ENCODE results near the gene PTPN3.

DNA sequence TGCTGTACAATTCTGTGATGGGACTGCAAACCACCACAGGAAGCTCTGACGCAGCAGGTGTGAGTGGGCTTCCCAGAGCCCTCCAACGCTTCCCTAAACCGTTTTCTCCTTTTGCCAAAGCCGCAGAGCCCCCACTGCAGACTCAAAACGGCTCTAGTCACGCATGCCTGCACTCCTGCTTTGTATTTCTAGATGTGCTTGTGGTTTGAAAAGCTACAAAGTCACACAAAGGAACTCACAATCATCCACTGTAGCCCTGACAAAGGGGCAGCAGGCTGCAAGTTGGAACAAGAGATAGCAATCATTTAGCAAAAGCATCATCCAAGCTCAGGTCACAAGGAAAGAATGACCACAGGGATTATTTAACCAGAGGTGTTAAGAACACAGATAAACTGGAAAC, 79.3 kb downstream of the PTPN3 start:
- TF ChIP-seq EZH2 (IDR thresholded peaks at IDR 0.05; ENCODE audit: insufficient read depth, poor library complexity, severe bottlenecking) (no peak), EZH2phosphoT487 (IDR thresholded peaks at IDR 0.05; ENCODE audit: insufficient read depth, low read depth) (no peak)
